Stimulated activated CD4-positive, alpha-beta T cell treated with anti-CD3 and anti-CD28 coated beads, Interleukin-12 subunit alpha, Interleukin-12 subunit beta, amount 100 ng/mL, for 48 hours (primary cell): ENCODE results near the gene UBAC2.

Source experiments
- DNase-seq, 3 donors: peaks; one replicate each; pipeline ENCODE4 v3.0.0-alpha.2; 2020; ENCODE audit warnings: low read depth in 2 of 3, low spot score in 1 of 3

The UBAC2 gene, protein sequence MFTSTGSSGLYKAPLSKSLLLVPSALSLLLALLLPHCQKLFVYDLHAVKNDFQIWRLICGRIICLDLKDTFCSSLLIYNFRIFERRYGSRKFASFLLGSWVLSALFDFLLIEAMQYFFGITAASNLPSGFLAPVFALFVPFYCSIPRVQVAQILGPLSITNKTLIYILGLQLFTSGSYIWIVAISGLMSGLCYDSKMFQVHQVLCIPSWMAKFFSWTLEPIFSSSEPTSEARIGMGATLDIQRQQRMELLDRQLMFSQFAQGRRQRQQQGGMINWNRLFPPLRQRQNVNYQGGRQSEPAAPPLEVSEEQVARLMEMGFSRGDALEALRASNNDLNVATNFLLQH

DNA sequence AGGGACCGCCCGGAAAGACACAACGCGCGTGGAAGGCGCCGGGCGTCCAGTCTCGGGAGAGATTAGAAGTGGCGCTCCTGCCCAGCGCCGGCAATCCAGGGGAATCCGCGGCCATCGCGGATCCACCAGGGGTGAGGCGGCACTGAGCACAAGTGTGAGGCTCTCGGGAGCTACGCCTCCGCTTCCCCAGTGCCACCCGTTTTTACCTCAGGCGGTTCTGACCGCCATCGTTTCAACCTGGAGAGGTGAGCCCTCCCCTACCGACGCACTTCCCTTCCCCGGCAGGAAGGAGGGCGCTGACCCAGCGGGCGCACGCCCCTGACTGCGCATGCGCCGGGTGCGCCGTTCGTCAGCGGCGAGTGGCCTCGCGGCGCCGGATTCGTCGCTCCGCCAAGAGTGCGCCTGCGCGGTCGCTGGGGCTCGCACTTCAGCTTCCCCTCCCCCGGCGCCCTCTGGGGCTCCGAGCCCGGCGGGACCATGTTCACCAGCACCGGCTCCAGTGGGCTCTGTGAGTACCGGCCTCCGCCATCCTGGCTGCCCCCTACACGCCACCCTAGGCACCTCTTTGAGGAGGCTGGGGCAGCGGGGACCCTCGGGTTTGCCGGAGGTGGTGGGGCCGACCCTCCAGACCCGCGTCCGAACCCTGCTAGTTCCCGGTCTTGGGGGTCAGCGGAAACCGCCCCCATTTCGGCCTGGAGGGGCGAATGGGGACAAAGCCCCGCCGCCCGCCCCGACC is at the start of gene UBAC2:
UBAC2 (plus strand) TSS at position 423 of the 736 bp plus-strand sequence; CDS start at position 478, 55 bp downstream.
- DNase-seq: peak; percentile 83 to 93 (median 92)

DNA sequence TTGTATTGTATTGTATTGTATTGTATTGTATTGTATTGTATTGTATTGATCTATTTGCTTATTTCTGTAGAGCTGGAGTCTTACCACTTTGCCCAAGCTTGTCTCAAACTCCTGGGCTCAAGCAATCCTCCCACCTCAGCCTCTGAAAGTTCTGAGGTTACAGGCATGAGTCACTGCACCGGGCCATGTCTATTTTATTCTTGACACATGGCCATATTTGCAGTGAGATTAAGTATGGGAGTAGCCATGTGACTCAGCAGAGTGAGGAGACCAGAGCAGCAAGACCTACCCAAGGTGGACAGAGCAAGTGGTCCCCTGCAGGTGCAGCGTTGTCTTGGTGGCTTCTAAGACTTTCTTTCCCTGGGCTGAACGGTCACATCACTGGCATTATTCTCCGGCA is 49.1 kb upstream of the UBAC2 start:
- peak in 2 of 3 donors; percentile 4 to 11 for DNase-seq

DNA sequence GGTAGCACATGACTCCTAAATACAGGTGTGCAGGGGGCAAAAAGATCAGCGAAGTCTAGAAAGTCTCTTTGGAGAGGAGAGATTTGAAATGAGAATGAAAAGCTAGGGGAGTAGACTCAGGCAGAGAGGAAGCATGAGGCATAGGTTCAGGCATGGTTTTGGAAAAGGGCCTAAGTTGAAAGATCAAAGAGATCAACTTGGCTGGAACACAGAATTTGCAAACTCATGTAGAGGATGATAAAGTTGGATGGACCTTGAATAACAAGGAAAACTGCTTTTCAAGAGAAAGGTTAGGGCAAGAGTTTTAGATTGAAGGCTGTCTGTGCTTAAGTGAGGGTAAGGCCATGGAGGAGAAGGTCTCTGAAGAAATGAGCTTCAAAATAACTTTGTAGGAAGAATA is 47.4 kb upstream of the UBAC2 start:
- no peak for DNase-seq

DNA sequence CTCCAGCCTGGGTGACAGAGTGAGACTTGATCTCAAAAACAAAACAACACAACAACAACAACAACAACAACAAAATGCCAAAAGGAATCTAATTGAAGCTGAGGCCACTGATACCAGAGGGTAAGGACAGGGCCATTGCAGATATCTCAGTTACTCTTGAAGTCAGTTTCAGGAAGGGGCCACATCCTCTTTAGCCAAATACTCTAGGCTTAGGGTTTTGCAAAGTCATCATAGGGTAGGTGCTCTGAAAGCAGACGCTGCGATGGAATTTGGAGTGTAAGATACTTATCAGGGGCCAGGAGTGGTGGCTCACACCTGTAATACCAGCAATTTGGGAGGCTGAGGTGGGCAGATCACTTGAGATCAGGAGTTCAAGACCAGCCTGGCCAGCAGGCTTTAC is 46.6 kb upstream of the UBAC2 start:
- DNase-seq: no peak

DNA sequence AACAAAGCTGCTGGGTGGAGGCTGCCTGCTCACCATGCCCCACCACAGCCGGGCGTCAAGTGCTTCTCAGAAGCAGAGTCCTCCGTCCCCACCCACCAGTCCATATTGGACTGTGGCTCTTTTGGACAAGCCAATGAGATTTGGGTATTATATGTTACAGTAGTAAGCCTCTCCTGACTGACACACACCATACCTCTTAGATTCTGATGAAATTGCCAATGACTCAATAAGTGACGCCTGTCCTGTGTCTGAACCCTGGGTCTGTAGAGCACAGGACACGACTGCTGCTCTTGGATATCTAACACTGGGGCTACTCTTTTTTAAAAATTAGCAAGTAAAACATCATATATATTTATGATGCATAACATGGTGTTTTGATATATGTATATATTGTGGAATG is 44.8 kb upstream of the UBAC2 start:
- no peak for DNase-seq

DNA sequence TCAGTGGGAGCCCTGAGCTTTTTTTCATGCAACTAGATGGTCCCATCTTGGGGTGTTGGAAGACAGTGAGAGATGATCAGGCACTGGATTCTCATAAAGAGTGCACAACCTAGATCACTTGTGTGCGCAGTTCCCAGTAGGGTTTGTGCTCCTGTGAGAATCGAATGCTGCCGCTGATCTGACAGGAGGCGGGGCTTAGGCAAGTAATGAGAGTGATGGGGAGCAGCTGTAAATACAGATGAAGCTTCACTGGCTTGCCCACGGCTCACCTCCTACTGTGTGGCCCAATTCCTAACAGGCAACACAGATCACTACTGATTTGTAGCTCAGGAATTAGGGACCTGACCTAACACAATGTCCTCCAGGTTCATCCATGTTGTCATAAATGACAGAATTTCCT is 43.6 kb upstream of the UBAC2 start:
- no peak for DNase-seq

DNA sequence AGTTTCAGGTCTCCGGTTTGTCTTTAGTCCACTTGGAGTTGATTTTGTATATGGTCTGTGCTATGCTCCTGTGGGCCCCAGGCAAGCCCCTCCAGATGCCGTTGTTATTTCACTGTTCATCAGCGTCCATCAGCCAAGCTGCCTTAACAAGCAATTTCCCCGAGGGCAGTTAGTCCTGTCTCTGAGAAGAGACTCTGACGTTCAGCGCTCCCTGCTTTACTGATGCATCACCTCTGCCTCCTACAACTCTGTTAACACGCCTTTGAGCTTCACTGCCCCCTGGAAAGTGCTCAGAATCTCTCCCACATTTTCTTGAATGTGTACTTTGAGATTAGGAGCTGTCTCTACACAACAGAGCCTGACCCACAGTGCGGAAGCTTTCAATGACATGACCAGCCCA is 41.8 kb upstream of the UBAC2 start:
- DNase-seq: no peak

DNA sequence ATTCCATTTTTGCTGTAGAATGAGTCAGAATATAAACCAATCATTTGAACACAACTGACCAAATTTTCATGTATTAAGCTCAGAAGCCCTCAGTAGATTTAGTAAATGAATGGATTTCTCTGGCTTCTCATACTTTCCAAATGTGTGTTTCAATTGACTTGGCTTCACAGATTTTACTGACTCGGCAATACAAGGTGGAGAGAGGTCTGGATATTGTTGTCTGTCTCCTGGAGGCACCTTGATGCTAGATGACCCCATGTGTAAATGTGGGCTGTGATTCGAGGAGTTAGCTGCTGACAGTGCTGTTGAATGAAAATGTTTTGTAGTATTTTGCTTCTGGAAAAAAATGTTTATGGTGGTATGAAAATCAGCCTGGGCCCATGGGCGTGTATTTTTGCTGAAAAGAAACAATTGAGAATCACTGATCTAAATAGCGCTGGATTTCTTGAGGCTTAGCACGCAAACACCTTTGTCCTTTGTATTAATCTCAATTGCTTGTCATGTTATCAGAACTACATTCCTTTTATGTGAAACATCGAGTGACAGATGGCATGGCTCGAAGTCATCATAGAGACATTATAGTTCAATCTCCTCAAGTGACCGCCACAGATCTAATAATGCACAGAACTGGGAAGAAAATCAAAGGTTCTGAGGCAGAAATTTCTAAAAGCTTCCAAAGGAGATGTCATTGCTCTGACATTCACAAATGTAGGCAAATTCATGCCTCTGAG is 41.2 kb upstream of the UBAC2 start:
- DNase-seq: no peak

DNA sequence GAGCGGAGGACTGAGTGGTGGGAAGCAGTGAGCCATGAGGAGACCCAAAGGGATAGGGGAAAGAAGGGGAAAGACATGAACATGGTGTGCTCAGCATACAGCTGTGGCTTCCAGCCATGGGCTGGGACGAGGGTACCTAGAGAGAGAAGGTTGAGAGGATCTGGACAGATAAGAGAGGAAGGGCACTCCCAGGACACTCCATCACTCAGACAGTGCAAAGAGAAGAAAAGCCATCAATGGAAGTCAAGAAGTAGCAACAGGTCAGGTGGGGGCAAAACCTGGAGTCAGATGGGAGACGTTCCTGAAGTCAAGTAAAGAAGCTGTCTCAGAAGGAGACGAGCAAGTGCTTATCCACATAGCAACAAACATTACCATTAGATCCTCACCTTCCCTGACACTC is 40.2 kb upstream of the UBAC2 start:
- no peak for DNase-seq

DNA sequence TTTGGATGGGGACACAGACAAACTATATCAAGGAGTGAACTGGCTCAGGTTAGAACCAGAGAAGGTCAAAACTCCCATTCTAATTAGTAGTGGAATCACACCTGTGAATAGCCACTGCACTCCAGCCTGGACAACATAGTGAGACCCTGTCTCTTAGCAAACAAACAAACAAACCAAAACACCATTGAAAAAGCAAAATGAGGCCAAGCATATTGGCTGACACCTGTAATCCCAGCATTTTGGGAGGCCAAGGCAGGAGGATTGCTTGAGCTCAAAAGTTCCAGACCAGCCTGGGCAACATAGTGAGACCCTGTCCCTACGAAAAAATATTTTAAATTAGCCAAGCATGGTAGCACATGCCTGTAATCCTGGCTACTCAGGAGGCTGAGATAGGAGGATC is 39.1 kb upstream of the UBAC2 start:
- no peak for DNase-seq

DNA sequence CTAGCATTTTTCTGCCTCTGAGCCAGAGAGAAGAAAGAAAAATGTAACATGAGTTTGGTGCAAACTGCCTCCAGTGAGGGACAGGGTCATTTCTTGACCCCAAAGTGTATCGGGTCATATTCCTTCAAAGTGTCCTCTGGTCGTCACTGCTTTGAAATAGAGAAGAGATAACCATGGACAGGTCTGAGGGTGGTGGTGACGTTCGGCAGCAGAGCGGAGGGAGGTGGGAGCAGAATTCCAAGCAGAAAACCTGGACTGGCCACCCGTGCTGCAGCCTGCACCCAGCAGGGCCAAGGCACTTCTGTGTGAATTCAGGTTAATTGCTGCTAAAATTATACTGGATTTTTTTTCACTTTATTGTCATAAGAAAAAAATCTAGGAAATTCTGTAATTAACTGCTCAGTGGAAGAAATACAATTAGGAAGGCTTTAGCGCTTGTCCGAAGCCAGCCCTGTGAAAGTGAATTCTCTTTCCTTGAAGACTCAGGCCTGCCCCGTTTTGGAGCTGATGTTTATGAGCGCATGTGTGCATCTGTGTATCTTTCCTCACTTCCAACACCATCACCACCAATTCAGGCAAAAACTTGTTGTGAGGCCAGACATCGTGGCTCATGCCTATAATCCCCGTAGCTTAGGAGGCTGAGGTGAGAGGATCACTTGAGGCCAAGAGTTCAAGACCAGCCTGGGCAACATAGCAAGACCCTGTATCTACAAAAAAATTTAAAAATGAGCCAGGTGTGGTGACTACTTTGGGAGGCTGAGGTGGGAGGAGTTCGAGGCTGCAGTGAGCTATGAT is 37.9 kb upstream of the UBAC2 start:
- DNase-seq: no peak

DNA sequence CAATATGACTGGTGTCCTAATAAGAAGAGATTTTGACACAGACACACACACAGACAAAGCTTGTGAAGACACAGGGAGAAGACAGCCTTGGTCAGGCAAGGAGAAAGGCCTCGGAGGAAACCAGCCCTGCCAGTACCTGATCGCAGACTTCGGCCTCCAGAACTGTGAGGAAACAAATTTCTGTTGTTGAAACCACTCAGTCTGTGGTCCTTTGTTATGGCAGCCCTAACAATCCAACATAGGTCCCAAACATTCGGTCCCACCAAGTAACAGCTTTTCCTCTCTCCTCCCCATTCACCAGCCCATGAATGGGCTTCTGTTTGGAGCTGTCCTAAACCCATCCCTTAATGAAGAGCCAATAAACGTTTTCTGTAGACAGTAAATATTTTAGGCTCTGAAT is 36.4 kb upstream of the UBAC2 start:
- no peak for DNase-seq

DNA sequence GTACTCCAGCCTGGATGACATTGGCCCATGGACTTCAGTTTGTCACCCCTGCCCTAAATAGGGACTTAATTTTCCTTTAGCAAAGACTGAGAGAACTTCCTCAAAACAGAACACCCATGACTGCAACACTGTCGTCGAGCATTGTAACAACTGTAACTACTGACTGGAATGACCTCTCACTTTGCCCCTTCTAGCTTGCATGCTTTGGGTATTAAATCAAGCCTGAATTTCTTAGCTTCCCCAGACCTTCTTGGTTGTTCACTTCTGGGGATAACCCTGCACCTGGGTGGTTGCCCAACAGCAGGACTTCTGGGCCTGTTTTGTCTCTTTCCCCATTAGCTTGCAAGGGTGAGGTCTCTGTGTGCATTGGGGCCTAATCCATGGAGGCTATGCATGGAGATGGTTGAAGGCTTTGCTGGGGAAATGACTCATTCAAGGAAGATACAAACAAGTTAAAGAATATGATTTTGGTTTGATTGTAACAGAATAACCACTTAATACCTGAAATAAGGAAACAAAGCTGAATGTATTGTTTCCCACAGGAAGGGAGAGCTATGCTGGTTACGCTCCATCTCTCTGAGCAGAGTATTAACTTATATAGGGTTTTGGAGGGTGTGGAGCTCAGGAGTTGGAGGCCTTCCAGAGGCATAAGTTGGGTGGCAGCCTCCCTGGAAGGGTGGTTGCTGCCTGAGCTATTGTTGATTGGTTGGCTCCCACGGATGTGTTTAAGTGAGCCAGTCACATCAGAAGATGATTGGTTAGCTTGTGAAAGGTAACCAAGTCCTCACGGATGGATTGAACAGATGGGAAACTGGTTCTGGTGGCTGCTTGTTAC is 34.7 kb upstream of the UBAC2 start:
- DNase-seq: no peak

DNA sequence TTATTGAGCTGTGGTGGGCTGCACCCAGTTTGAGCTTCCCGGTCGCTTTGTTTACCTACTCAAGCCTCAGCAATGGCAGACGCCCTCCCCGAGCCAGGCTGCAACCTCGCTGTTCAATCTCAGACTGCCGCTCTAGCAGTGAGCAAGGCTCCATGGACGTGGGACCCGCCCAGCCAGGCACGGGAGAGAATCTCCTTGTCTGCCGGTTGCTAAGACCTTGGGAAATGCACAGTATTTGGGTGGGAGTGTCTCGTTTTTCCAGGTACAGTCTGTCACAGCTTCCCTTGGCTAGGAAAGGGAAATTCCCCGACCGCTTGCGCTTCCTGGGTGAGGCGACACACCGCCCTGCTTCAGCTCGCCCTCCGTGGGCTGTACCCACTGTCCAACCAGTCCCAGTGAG is 27.7 kb upstream of the UBAC2 start:
- no peak for DNase-seq

DNA sequence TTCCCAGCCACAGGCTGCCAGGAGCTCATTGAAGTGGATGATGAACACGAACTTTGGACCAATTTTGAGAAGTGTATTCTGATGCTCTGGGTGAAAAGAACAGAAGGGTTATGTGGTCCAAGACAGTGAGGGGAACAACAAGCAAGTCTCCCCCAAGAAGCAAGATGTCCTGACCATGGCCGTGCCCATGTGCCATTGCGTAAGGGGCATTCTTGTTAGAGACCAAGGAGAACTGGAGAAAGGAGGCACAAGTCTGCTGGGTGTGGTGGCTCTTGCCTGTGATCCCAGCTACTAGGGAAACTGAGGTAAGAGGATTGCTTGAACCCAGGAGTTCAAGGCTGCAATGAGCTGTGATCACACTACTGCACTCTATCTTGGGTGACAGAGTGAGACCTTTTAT is 27.0 kb upstream of the UBAC2 start:
- DNase-seq: no peak

DNA sequence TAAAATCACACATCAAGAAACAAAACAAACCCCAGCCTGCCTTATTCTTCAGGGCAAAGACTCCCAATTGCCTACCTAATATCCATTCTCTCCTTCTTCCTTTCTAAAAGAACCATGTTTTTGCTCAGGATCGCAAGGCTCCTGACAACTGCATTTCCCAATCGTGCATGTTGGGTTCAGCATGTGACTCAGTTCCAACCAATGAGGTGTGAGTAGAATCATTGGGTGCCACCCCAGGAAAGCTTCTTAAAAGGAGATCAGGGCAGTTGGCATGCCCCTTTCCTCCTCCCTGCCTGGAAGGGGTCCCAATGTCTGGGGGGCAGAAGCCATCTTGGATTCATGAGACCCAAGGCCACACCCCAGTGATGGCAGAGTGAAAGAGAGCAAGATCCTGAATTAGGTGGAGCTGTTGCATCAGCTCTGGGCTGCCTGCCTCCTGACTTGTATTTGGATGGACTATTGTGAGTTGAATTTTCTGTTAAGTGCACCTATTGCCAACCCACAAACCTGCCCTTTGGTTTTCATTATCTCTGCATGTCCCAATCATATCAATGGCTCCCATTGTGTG is 26.0 kb upstream of the UBAC2 start:
- DNase-seq: no peak

DNA sequence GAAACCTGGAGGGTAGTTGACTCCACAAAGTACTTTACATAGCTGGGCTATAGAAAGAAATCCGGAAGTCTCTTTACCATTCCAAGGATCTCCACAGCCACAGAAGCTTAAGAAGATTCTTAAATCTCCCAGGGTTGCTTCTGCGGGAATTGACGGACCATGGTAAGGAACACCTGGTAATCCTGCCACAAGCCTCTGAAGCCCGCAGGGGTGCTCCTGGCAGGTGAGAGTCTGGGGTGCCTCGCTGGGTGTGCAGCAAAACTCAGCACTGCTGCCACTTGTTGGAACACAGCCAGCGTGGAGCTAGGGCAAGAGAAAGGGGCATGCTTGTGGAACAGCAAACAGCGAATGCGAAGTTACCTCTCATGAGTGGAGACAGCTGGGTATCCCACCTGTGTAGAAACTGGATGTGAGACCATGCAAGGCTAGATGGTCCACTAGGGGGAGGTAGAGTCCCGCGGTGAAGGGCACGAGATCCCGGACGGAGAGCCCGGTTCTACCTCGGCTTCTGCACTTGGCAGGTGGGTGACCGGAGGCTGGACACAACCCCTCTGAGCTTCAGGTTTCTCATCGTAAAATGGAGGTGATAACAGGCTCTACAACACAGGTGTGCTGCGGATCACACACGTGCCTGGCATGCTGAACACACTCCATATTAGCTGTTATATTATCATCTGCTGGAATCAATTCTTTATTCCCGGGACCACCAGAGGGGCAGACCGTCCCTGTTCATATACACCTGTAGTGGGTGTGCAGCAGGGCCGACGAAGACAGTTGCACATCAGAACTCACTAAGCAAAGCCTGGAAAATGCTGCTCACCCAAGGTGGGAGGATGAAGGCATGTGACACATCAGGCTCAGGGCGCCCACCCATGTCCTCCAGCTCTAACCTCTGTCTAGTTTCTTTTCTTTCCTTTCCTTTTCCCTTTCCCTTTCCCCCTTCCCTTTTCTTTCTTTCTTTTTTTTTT is 24.1 kb upstream of the UBAC2 start:
- DNase-seq: peak; percentile 65 to 85 (median 67)

DNA sequence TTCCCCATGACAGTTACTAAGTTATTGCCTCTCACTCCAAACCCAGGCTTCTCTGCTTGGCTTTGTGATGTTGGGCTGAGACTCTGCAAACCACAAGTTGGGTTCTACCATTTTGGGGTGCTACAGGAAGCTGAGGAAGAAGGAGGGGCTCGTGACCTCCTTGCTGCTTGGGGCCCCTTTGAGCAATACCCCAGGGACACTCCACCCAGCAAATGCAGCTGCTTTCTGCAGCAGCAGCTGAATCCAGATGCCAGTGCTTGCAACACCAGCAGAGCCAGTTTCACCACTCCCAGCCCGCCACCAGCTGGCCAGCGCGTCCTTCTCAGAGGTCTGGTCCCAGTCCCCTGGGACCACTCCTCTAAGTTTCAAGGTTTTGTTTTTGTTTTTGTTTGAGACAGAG is 22.0 kb upstream of the UBAC2 start:
- DNase-seq: no peak

DNA sequence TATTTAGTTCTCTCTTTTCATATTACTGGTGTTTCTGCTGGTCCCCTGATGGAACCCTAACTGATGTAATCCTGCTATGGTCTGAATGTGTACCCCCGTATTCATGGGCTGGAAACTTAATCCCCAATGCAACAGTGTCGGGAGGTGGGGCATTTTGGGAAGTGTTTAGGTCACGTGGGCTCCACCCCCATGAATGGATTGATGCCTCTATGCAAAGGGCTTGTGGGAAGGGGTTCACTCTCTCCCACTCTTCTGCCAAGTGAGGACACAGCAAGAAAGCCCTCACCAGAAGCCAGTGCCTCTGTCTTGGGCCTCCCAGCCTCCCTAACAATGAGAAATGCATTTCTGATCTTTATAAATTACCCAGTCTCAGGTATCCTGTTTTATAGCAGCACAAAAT is 21.2 kb upstream of the UBAC2 start:
- no peak for DNase-seq
